Stimulated activated CD8-positive, alpha-beta memory T cell treated with anti-CD3 and anti-CD28 coated beads, Interleukin-4, amount 100 ng/mL, for 48 hours (primary cell): ENCODE measurements around the gene NUDT21.
"Not testable (repeated sequence)": the region's sequence is repeated elsewhere in the genome, so short reads cannot be mapped to it uniquely, and the experiment has no call there.

Experiments used
- DNase-seq: peaks from one replicate; pipeline ENCODE4 v3.0.0-alpha.2; 2020

Gene NUDT21

GRCh38 chr16:56450986-56451752 lies at the start of gene NUDT21, which contains the start of gene OGFOD1:
NUDT21 (minus strand) TSS chr16:56451332; CDS start chr16:56451202, 130 bp downstream.
OGFOD1 (plus strand) TSS chr16:56451554; CDS start chr16:56451613, 59 bp downstream.
- peak; percentile 90 for DNase-seq

GRCh38 chr16:56493815-56494214 lies 42.7 kb upstream of the NUDT21 start:
- DNase-seq = no peak

- no peak for DNase-seq
These were observed 42.0 kb upstream of the NUDT21 start for GRCh38 chr16:56493126-56493525.

- no peak for DNase-seq
These were observed 40.6 kb upstream of the NUDT21 start for GRCh38 chr16:56491657-56492261.

- DNase-seq = not testable (repeated sequence)
These were observed 37.7 kb upstream of the NUDT21 start for GRCh38 chr16:56488868-56489267.

- DNase-seq = no peak
These were observed 36.9 kb upstream of the NUDT21 start for GRCh38 chr16:56488035-56488434.

- DNase-seq = no peak
These were observed 32.3 kb upstream of the NUDT21 start for GRCh38 chr16:56483394-56483793.

- no peak for DNase-seq
These were observed 31.6 kb upstream of the NUDT21 start for GRCh38 chr16:56482683-56483236.

GRCh38 chr16:56481468-56482122 lies 30.5 kb upstream of the NUDT21 start:
- no peak for DNase-seq

GRCh38 chr16:56480776-56481467 lies 29.8 kb upstream of the NUDT21 start:
- DNase-seq = no peak

GRCh38 chr16:56479469-56479868 lies 28.3 kb upstream of the NUDT21 start:
- DNase-seq = no peak

- no peak for DNase-seq
These were observed 27.3 kb upstream of the NUDT21 start for GRCh38 chr16:56478281-56479049.

- DNase-seq = no peak
These were observed 26.2 kb upstream of the NUDT21 start for GRCh38 chr16:56477096-56477878.

GRCh38 chr16:56475201-56475600 lies 24.1 kb upstream of the NUDT21 start:
- no peak for DNase-seq

- no peak for DNase-seq
These were observed 19.5 kb upstream of the NUDT21 start for GRCh38 chr16:56470666-56471065.

GRCh38 chr16:56470232-56470631 lies 19.1 kb upstream of the NUDT21 start:
- DNase-seq = no peak

- DNase-seq = no peak
These were observed 18.6 kb upstream of the NUDT21 start for GRCh38 chr16:56469748-56470147.

- no peak for DNase-seq
These were observed 17.7 kb upstream of the NUDT21 start for GRCh38 chr16:56468800-56469199.

- DNase-seq = no peak
These were observed 15.2 kb upstream of the NUDT21 start for GRCh38 chr16:56466344-56466743.

GRCh38 chr16:56463153-56463552 lies 12.0 kb upstream of the NUDT21 start:
- no peak for DNase-seq

GRCh38 chr16:56462064-56462796 lies 11.1 kb upstream of the NUDT21 start:
- DNase-seq = no peak
